Sigmoid colon (tissue), 4 donors: ENCODE data around the gene SH2D7.
A peak's percentile ranks its signal among the peaks of the same experiment; 100 is the strongest.

Experiments
- CTCF ChIP-seq, 4 experiments: fragments of 450-650 bp in 3 of 4; fragments of 200-600 bp in 1 of 4; IDR thresholded peaks; one replicate each; pipeline ENCODE4 v1.5.1; 2016 to 2019; ENCODE audit warnings: antibody characterized with exemption in 4 of 4, mild to moderate bottlenecking in 3 of 4, moderate library complexity in 2 of 4
- EP300 ChIP-seq, 4 donors: sonication (generic); formaldehyde crosslinking; IDR thresholded peaks; one replicate each; pipeline ENCODE4 v1.6.1; 2017; ENCODE audit warnings: antibody characterized with exemption in 4 of 4
- POLR2A ChIP-seq, 2 donors: fragments of 450-650 bp; IDR thresholded peaks; one replicate each; pipeline ENCODE4 v1.6.1; 2016; ENCODE audit warnings: antibody characterized with exemption in 2 of 2, mild to moderate bottlenecking in 2 of 2, moderate library complexity in 2 of 2
- POLR2AphosphoS5 ChIP-seq, 4 donors: sonication (generic); formaldehyde crosslinking; IDR thresholded peaks; one replicate each; pipeline ENCODE4 v1.6.1; 2017; ENCODE audit warnings: antibody characterized with exemption in 4 of 4

- TF ChIP-seq CTCF (IDR thresholded peaks at IDR 0.05) (peak in 1 of 4 experiments; percentile 8), EP300 (IDR thresholded peaks at IDR 0.05) (no peak), POLR2A (IDR thresholded peaks at IDR 0.05) (no peak), POLR2AphosphoS5 (IDR thresholded peaks at IDR 0.05) (peak in 2 of 4 donors; percentile 31 to 34)
These were observed 15.1 kb upstream of the SH2D7 start, which contains the start of gene TBC1D2B for GRCh38 chr15:78077053-78077870.
